DMS53 (cell line): Measurements from ENCODE around the gene MAGED4B.
"Not testable (repeated sequence)": the region's sequence is repeated elsewhere in the genome, so short reads cannot be mapped to it uniquely, and the experiment has no call there.

Source experiments
- DNase-seq: peaks from one replicate; lab custom pipeline; 2025; lab: John Stamatoyannopoulos, UW

Gene MAGED4B

GRCh38 chrX:52068666-52069640 lies at the start of gene MAGED4B:
MAGED4B (minus strand) TSS chrX:52069183; CDS start chrX:52068172, 1,011 bp downstream.
- DNase-seq: not testable (repeated sequence)

GRCh38 chrX:52118262-52118661 lies 49.3 kb upstream of the MAGED4B start:
- DNase-seq: no peak

GRCh38 chrX:52082578-52082977 lies 13.6 kb upstream of the MAGED4B start:
- no peak for DNase-seq

- DNase-seq: no peak
Measured at GRCh38 chrX:52078131-52078530, 9.1 kb upstream of the MAGED4B start.

- not testable (repeated sequence) for DNase-seq
Measured at GRCh38 chrX:52042288-52042687, 26.7 kb downstream of the MAGED4B start.

GRCh38 chrX:52034211-52034610 lies 34.8 kb downstream of the MAGED4B start:
- DNase-seq: no peak

- DNase-seq: no peak
Measured at GRCh38 chrX:52031371-52031770, 37.6 kb downstream of the MAGED4B start.

GRCh38 chrX:52015794-52016193 lies 53.2 kb downstream of the MAGED4B start:
- DNase-seq: no peak
